ENCODE measurements around the gene PNLDC1. TPM values are rescaled to one million over a fixed set of nuclear protein-coding genes. Genes with fewer than 3 reads are reported as not detected.

Gene PNLDC1
- total and polyA plus RNA-seq, 12 donors, result 0.09 to 0.72 (median 0.22) TPM; not detected in 6

- Histone ChIP-seq H3K4me1 (peaks cover 0 to 14% (median 0%) of the 10 kb centered on the region in 9 donors), H3K36me3 (no peaks in the 10 kb centered on the region), H3K4me3 (no peak overlapping the region), H3K27me3 (no peaks in the 10 kb centered on the region), H3K9me3 (peaks cover 0 to 20% (median 10%) of the 10 kb centered on the region in 11 donors), H3K27ac (no peak overlapping the region)
- TF ChIP-seq CTCF (IDR thresholded peaks at IDR 0.05), result peak in 5 of 9 donors; percentile 11 to 31 (median 24)
- intact Hi-C loops (cut with DNase I), result loop anchor here in 2 of 10 donors (10.0 kb wide), 2 partner anchors 158 to 182 kb away; partner anchors contain the start of gene SOD2 (in 1 of the 2)
- DNase-seq, result no peak
- whole genome bisulfite sequencing, 2 donors, result 63 to 65% methylated on average over 6 of the region's 6 CpGs
- no peak for ATAC-seq
Measured at GRCh38 chr6:159852877-159853276, 52.8 kb downstream of the PNLDC1 start.

GRCh38 chr6:159853754-159854153 is 53.7 kb downstream of the PNLDC1 start:
- intact Hi-C loops (cut with DNase I), result loop anchor here in 2 of 10 donors (10.0 kb wide), 2 partner anchors 159 to 181 kb away; partner anchors contain the start of gene SOD2 (in 1 of the 2)
- Histone ChIP-seq H3K4me1 (peaks cover 0 to 14% (median 0%) of the 10 kb centered on the region in 9 donors), H3K36me3 (no peaks in the 10 kb centered on the region), H3K27ac (no peak overlapping the region), H3K27me3 (no peaks in the 10 kb centered on the region), H3K9me3 (peaks cover 0 to 17% (median 9%) of the 10 kb centered on the region in 11 donors), H3K4me3 (no peak overlapping the region)
- ATAC-seq, result peak in 7 of 8 donors; percentile 25 to 75 (median 41)
- TF ChIP-seq CTCF (IDR thresholded peaks at IDR 0.05), result no peak
- DNase-seq, result no peak

DNA sequence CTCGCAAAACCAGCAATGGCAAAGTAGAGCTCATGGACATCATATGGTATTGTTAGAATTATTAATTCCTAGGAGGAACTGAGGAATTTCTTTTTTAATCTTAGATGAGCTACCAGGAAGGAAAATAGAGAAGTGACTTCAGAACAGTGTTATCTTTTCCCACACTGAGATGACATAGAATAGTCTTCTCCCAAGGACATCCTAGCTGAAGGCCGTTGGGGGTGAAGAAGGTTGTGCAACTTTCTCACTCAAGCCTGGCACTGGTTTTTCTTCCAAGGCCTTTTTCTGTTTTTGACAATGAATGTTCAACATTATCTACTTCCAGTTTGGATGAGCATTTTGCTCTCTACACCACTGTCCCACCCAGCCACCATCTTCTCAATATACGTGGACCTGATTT is 54.9 kb downstream of the PNLDC1 start:
- Histone ChIP-seq H3K9me3 (peaks cover 0 to 17% (median 8%) of the 10 kb centered on the region in 11 donors), H3K27me3 (no peaks in the 10 kb centered on the region), H3K27ac (no peak overlapping the region), H3K4me1 (peaks cover 0 to 14% (median 0%) of the 10 kb centered on the region in 9 donors), H3K4me3 (no peak overlapping the region), H3K36me3 (no peaks in the 10 kb centered on the region)
- no peak for TF ChIP-seq CTCF (IDR thresholded peaks at IDR 0.05)
- DNase-seq (no peak), ATAC-seq (no peak)
- intact Hi-C loops (cut with DNase I), result loop anchor here in 2 of 10 donors (10.0 kb wide), 2 partner anchors 160 to 180 kb away; partner anchors contain the start of gene SOD2 (in 1 of the 2)
- WGBS, 2 donors, result 87 to 88% methylated on average over 3 of the region's 3 CpGs

DNA sequence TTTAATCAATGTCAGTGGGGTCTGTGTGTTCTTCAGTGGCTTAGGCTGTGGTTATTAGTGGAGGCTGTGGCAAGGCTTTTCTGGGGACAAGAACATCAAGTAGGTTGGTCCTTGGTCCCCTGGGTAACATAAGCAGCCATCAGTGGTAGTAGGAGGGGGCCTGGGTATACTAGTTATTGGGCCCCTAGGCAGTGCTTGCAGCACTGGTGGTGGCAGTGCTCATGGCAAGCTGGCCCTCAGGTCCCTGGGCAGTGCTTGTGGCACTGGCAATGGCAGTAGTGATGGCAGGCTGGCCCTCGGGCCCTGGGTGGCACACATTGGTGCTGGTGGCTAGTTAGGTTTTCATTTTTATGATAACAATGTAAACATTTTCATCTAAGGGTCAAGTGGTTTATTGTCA is 58.2 kb downstream of the PNLDC1 start:
- H3K27me3 ChIP-seq, result peaks cover 0 to 17% (median 0%) of the 10 kb centered on the region in 7 donors
- ATAC-seq (no peak), DNase-seq (no peak)
- TF ChIP-seq CTCF (IDR thresholded peaks at IDR 0.05), result no peak
- H3K27ac ChIP-seq, result no peak overlapping the region
- H3K4me1 ChIP-seq, result peaks cover 0 to 13% (median 0%) of the 10 kb centered on the region in 9 donors
- H3K36me3 ChIP-seq, result no peaks in the 10 kb centered on the region
- H3K4me3 ChIP-seq, result no peak overlapping the region
- WGBS, 2 donors, result 83 to 84% methylated on average over 1 of the region's 1 CpG
- H3K9me3 ChIP-seq, result peaks cover 0 to 17% (median 8%) of the 10 kb centered on the region in 11 donors
- intact Hi-C loops (cut with DNase I), result loop anchor here in 2 of 10 donors (10.0 kb wide), 2 partner anchors 163 to 177 kb away; partner anchors contain the start of gene SOD2 (in 1 of the 2)
